C4-2B (cell line): ENCODE data around the gene INKA1.
A peak's percentile ranks its signal among the peaks of the same experiment; 100 is the strongest.
"Not testable (repeated sequence)": the region's sequence is repeated elsewhere in the genome, so short reads cannot be mapped to it uniquely, and the experiment has no call there.

Source experiments
- H3K27ac ChIP-seq: fragments of 450-650 bp; 2 replicates; pipeline ENCODE4 v1.5.1; 2017
- CTCF ChIP-seq: fragments of 450-650 bp; conservative IDR thresholded peaks from 2 replicates; pipeline ENCODE4 v1.5.1; 2017; ENCODE audit warnings: mild to moderate bottlenecking
- ZFX ChIP-seq: fragments of 450-650 bp; IDR thresholded peaks from 2 replicates; pipeline ENCODE4 v1.6.1; 2017

Gene INKA1

GRCh38 chr3:49769286-49769915, 33.7 kb upstream of the INKA1 start:
- TF ChIP-seq ZFX (no peak), CTCF (no peak)
- peak overlapping the region; percentile 47 for H3K27ac ChIP-seq

DNA sequence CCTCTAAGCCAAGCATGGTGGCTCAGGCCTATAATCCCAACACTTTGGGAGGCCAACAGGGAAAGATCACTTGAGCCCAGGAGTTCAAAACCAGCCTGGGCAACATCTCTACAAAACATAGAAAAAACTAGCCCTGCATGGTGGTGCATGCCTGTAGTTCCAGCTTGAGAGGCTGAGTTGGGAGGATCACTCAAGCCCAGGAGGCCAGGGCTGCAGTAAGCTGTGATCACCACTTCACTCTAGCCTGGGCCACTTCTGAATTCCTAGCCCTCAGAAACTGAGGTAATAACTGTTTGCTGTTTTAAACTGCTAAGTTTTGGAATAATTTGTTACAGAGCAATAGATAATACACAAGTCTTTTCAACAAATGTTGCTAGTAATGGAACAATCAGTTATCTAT, 33.1 kb upstream of the INKA1 start:
- H3K27ac ChIP-seq, result peak overlapping the region; percentile 47

GRCh38 chr3:49771340-49771938, 31.6 kb upstream of the INKA1 start:
- TF ChIP-seq ZFX, result no peak
- TF ChIP-seq CTCF, result no peak
- no peak overlapping the region for H3K27ac ChIP-seq

More for the DNA sequence above, 33.1 kb upstream of the INKA1 start:
- no peak for TF ChIP-seq CTCF
- no peak for TF ChIP-seq ZFX

GRCh38 chr3:49772703-49773102, 30.4 kb upstream of the INKA1 start:
- H3K27ac ChIP-seq, result no peak overlapping the region
- TF ChIP-seq ZFX (no peak), CTCF (no peak)

- TF ChIP-seq ZFX (no peak), CTCF (no peak)
- H3K27ac ChIP-seq, result no peak overlapping the region
Measured at GRCh38 chr3:49775538-49775937, 27.5 kb upstream of the INKA1 start.

DNA sequence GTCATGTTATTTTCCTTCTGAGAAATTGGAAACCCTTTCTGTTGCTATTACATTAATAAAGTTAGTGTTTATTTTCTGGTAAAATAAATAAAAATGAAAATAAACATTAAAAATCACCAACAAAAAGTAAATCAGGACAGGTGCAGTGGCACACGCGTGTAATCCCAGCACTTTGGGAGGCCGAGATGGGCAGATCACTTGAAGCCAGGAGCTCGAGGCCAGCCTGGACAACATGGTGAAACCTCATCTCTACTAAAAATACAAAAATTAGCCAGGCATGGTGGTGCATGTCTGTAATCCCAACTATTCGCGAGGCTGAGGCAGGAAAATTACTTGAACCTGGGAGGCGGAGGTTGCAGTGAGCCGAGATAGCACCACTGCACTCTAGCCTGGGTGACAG, 27.0 kb upstream of the INKA1 start:
- H3K27ac ChIP-seq, result not testable (repeated sequence)

DNA sequence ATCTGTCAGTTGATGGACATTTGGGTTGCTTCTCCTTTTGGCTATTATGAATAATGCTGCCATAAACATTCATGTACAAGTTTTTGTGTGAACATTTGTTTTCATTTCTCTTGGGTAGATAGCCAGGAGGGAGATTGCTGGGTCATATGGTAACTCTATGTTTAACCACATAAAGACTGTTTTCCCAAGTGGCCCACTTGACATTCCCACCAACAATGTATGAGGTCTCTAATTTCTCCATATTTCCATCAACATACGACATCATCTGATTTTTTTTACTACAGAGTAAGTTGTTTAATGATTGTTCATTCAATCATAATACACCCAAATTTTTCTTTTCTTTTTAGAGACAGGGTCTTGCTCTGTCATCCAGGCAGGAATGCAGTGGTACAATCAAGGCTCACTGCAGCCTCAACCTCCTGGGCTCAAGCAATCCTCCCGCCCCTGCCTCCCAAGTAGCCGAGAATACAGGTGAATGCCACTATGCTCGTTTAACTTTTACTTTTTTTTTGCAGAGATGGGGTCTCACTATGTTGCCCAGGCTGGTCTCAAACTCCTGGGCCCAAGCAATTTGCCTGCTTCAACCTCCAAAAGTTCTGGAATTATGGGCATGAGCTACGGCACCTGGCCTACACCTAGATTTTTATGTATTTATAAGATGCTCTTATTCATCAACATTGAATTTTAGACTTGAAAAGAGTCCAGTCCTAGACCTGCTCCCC, 23.5 kb upstream of the INKA1 start:
- TF ChIP-seq ZFX, result no peak
- no peak for TF ChIP-seq CTCF
- H3K27ac ChIP-seq, result no peak overlapping the region
